Measurements from ENCODE around the gene RHOG.

- TF ChIP-seq REST (IDR thresholded peaks at IDR 0.05; ENCODE audit: borderline replicate concordance) (no peak), CTCF (IDR thresholded peaks at IDR 0.05; ENCODE audit: poor library complexity, severe bottlenecking) (no peak), POLR2AphosphoS5 (IDR thresholded peaks at IDR 0.05) (no peak), TAF1 (IDR thresholded peaks at IDR 0.05; ENCODE audit: low read depth) (no peak), RAD21 (conservative IDR thresholded peaks at IDR 0.05) (no peak)
These were observed 18.4 kb downstream of the RHOG start for GRCh38 chr11:3822312-3822711.
